Right kidney (tissue), 1 donor: ENCODE data around the gene SARNP.
A peak's percentile ranks its signal among the peaks of the same experiment; 100 is the strongest.

Source experiments
- DNase-seq: peaks from one replicate; pipeline ENCODE4 v3.0.0-alpha.2; 2016

Gene SARNP

DNA sequence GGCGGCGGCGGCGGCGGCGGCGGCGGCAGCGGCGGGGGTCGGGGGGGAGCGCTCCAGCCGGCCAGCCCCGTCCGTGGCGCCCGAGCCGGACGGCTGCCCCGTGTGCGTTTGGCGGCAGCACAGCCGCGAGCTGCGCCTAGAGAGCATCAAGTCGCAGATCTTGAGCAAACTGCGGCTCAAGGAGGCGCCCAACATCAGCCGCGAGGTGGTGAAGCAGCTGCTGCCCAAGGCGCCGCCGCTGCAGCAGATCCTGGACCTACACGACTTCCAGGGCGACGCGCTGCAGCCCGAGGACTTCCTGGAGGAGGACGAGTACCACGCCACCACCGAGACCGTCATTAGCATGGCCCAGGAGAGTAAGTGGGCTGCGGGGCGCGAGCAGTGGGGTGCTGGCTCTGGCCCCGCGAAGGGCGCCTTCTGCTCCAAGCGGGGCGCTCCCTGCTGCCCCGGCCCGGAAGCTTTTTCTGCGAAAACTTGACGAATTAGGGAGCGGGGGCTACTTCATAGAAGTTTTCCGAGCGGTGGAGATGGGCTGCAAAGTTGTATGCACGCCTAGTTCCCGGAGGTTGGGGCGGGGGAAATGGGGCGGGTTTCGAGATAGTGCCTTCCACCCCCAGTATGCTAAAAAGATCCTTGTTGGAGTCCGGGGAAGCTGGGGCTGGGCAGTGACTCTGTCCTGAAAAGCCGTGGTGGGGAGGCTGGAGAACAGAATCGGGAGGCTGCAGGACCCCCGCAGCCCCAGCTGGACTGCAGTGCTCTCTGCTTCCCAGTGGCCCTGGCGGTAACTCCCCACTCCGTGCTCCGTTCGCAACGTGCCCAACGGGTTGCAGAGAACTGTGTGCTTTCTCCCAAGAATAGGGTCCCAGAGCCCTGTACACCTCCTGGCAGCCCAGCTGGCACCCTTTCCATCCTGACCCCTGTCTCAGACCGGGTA is 73.9 kb downstream of the SARNP start:
- peak; percentile 77 for DNase-seq

DNA sequence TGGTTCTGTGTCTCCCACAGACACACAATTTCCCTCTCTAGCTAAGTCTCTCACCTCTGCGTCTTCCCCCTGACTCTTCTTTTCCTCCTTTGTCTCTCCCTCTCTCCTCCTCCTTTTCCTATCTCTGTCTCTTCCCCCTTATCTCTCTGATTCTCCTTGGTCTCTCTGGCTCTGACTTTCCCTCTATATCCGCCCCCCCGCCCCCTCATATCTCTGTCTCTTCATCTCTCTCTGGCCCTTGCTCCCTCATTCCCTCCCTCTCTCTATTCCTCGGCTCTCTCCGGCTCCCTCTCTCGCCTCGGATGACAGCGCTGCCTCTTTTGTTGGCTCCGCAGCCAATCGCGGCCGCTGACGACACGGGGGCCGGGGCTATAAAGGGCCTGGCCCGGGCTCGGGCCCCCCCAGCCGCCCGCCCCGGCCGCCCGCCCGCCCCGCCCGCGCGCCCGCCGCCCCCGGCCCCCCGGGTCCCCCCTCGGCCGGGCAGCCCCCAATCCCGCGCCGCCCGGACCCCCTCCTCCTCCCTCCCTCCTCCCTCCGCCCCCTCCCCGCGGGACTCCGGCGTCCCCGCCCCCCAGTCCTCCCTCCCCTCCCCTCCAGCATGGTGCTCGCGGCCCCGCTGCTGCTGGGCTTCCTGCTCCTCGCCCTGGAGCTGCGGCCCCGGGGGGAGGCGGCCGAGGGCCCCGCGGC is 74.7 kb downstream of the SARNP start, which contains the start of gene GDF11:
GDF11 (plus strand) TSS at position 404 of the 687 bp plus-strand sequence; CDS start at position 599, 195 bp downstream.
- DNase-seq = peak; percentile 74

DNA sequence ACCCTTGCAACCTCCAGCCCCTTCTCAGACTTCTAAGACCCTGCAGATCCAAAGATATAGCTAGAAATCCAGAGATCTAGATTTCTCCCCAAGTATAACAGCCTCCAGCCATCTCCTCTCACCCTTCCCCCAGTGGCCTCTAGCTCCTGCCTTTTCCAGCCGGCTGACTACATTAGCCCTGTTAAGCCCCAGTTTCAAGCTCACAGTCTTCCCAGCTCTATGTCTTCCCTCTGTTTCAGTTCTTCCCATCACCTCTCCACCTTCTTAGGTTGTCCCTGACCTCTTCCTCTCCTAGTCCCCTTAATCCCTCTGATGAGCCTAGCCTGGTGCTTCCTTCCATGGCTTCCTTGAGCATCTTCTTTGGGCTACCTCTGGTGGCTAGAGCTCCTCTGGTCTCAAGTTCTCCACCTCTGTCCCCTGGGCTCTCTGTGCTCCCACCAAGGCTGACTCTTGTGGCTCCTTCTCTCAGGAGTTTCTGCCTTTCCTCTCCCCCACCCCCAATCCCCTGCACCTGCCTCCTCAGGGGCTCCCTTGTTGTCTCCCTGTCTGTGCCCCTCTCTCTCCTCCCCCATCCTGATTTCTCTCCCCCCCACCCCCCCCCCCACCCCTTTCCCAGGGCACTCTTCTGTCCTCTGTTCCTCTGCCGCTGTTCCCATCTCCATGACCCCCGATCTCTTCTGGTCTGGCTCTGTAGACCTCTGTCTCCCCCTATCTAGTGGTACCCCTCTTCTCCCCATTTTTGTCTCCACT is 75.4 kb downstream of the SARNP start:
- peak; percentile 27 for DNase-seq

DNA sequence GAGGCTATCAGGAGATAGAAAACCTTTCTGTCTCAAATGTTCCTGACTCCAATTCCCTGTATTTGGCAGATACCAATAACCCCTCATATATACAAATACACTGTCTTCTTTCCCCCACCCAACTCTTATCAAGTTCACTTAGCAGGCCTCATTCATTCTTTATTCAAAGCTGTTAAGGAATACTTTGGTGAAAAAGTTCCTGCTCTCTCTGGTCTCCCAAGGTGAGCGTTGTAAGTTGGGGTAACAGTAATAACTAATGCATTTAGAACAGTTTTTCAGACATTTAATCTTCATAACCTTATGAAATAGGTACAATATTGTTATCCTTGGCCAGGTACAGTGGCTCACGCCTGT is 78.5 kb downstream of the SARNP start:
- no peak for DNase-seq

DNA sequence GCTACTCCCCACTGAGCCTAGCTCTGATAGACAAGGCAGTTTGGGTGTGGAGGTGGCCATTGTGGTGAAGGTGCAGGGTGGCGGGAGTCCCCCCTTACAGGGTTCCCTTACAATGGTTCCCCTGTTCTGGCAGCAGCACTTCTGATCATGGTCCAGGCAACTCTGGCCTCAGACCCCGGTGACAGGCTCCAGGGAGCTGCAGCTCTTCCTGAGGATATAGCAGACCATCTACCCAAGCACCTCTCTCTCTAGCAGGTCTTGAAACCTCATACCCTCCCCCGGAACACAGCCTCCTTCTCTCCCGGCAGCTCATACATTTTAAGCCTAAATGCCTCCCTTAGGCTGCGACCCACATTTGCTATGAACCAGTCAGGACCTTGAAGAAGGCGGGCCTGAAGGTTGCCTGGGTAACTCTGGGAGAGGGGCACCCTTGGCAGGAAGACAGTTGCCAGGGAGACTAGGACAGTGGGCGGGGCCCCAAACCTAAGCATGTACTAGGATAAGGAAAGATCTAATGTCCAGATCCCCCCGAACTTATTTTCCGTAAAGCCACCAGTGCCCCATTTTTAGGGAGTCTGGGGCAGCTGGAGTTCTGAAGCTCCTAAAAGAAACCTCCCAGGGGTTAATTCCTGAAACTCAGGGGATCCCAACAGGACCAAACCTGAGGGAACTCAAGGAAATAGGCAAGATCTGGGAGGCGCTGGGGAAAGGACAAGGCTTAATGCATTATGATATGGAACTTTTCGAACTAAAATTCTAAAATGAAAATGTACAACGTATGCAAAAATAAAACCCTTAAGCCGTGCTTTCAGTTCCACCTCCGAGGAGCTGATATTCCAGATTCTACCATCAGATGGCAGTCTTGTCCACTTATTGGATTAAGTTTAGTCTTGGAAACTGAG is 79.2 kb downstream of the SARNP start:
- DNase-seq = peak; percentile 88

DNA sequence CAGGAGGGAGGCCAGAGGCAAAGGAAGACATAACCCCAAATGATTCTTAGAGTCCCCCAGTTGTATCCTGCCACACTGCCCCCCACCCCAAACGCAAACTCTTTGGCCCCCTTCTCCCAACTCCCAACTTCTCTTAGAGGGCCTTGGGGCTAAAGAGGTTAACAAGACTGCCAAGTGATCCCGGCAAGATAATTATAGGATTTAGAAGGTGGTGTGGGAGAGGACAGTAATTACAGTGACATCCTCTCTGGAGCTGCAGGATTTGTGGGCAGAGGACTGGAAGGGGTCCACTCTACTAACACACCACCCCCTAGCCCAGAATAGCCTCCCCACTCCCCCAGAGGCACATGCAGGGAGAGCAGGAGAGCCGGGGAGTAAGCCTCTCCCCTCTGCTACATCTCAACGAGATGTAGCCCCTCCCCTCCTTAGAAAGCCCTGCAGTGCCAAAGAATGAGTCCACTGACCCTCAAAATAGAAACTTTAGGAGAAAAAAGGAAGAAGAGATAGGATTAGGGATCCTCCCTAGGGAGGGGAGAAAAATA is 79.9 kb downstream of the SARNP start:
- DNase-seq = no peak

DNA sequence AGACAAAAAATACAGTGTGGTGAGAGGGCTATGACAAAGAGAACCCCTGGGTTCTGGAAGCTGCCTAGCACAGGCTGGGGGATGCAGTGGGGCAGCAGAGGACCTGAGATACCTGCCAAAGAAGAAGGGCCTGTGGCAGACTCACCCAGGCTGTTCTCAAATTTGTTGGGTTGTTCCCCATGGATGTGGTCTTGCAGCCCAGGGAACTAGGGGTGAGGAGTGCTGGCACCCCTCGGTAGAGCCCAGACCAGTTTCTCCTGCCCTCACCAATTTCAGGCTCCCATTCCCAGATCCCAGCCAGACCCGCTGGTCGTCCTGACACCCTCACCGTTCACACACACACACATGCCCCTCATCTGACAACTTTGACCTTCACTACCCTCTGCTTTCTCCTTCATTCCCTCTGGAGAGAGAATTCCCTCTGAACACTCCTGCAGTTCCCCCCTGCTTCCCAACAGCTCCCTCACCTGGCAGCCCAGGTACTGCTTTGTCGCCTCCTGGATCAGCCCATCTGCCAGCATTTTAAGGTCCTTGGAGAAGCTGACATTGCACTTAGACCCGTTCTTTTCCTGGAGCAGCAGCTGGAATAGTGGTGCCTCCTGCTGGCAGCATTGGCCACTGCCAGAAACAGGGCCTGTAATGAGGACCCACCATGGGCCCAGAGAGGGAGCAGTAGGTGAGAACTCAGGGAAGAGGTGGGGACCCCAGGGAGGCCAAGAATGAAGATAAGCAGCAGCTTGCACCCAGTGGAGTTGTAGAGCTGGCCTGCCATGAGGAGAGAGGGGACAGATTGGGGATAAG is 80.5 kb downstream of the SARNP start:
- DNase-seq = peak; percentile 59

DNA sequence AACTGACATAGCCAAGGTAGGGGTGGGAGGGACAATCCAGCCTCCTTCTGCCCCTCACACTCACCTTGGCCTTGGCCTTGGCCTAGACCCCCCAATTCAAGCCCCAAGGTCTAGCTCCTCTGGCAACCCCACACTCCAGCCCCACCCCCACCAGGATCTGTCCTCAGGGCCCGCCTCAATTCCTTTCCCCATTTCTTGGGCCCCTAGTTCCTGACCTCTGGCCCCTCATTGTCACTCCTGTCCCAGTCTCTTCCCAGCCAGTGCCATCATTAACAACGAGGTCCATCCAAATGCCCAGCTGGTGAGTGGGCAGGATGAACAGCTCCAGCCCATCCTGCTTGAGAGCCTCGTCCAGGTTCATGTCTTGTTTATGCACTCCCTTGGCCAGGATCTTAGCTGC is 81.4 kb downstream of the SARNP start:
- DNase-seq = no peak

DNA sequence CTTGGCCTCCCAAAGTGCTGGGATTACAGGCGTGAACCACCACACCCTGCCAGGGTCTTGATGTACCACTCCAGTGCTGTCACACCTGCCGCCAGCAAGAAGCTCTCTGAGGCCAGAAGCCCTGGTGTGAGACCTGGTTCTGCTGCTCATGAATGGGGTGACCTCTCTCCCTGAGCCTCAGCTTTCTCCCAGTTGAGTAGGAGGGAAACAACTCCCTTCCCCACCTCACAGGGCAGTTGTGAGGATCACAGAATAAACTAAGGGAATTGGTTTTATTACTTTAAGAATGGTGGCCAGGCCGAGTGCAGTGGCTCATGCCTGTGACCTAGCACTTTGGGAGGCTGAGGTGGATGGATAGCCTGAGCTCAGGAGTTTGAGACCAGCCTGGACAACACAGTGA is 82.9 kb downstream of the SARNP start:
- no peak for DNase-seq

DNA sequence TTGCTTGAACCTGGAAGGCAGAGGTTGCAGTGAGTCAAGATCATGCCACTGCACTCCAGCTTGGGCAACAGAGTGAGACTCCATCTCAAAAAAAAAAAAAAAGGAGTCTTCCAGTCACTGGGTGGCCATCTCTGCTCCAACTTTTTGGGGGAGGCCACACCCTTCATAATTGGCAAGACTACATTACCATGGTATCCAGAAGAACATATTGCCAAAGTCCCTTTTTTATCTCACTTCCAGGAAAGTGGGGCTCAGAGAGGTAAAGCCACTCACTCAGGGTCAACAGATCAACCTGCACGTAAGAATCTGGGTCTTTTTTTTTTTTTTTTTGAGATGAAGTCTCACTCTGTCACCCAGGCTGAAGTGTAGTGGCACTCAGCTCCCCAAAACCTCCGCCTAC is 83.7 kb downstream of the SARNP start:
- DNase-seq = no peak

DNA sequence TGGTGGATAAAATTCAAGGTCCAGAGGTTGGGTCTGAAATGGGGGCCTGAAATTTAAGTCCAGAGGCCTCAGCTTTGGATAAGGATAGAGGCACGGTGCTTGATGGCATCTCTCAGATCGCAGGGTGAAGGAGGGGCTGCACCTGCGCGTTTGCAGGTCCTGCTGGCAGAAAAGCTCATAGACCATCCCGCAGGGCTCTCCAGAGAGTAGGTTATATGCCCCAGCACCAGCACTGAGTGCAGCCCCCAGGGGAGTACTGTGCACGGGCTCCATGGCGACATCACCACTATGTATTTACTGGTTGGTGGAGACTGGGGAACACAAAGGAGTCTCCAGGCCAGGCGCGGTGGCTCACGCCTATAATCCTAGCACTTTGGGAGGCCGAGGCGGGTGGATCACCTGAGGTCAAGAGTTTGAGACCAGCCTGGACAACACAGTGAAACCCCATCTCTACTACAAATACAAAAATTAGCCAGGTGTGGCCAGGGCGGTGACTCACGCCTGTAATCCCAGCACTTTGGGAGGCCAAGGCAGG is 84.4 kb downstream of the SARNP start:
- DNase-seq = no peak

DNA sequence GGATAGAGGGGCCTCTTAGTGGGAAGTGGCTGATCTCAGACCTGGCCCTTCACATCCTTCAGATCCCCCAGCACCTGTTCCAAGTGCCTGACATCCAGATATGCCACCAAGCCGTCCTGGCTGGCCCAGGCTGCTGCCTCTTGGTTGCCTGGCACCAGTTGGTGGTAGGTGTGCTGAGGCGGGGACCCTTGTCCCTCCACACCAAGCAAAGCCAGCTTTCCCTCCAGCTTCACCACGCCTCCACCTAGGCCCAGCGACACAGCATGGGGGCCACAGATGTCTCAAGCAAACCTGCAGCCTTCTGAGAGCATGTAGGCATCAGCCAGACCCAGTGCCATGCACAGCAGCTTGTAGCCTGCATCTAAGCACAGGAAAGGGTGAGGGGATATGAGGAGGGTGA is 85.2 kb downstream of the SARNP start:
- DNase-seq = no peak

DNA sequence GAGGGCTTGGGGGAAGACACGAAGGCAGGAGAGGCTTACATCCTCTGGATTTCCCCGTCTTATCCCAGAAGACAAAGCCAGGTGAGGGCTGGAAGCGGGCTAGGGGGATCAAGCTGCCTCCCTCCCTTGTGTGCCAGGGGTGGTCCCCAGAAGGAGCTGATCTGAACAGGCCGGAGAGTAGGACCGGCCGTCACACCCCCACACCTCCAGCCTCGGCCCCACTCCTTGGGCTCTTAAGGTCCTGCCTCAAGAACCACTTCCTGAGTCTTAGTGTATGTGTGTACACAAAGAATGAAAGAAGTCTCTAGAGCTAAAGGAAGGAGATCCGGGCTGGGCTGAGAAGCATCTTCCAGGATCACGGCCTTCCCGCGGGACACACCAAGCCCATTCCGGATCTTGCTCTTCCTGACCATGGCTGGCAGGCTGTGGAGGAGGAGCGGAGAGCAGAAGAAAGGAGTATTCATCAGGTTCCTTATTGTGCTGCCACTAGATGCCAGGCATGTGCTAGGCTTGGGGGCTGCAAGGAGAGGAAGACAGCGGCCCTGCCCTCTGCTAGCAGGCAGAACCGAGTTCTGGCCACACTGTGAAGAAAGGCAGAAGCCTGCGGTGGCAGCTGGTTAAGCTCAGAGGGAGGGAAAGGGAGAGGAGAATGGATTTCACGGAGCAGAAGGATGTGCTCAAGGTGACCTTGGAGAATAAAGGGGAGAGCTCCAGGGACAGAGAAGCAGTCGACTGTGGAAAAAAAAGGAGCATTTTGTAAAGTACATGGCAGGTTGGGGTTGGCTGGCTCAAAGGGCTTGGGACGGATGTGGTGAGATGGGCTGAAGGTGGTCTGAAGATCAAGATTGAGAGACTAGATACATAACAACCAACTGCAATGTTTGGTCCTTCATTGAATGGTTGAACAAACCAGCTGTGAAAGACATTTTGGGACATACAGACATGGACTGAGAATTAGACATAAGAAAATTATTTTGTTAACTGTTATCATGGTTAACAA is 87.4 kb downstream of the SARNP start:
- DNase-seq = peak; percentile 84

DNA sequence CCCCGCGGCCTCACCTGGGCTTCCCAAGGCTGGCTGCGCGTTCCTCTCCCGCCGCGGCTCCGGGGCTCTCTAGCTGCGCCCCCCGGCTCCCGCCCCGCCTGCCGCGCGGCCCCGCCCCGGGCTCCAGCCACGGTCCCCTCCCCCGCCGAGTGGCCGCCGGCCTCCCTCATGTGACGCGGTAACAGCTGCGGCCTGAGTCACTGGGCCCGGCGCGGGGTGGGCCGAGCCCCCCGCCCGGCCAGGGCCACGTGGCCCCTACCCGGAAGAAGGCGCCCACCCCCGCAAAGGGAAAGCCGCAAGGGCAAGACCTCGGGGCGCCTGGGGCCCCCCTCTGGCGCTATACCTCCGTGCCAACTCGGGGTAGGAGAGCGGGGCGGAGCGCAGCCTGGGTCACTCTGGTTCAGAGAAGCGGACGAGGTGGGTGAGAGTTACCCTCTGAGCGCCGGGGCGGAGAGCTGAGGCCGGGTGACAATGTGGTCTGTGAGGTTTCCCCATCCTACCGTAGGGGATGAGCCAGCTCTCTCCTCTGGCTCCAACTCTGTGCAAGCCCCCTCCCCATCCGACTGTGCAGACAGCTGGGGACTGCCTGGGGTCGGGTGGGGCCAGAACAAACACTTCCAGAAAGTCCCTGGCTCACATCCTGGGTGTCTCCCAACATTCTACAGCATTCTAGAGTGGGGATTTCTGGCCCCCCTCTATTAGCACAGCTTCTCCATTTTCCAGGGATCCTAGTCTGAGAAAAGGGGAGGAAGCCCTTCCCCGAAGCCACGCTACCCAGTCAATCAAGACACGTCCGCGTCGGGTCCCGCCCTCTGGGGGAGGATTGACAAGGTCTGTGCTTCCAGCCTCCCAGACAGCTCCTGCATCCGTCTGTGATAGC is 88.3 kb downstream of the SARNP start, which contains the start of gene CD63:
CD63 (minus strand) TSS at position 71 of the 880 bp plus-strand sequence. CDS start 668 bp downstream, outside the sequence.
- DNase-seq = peak; percentile 95

DNA sequence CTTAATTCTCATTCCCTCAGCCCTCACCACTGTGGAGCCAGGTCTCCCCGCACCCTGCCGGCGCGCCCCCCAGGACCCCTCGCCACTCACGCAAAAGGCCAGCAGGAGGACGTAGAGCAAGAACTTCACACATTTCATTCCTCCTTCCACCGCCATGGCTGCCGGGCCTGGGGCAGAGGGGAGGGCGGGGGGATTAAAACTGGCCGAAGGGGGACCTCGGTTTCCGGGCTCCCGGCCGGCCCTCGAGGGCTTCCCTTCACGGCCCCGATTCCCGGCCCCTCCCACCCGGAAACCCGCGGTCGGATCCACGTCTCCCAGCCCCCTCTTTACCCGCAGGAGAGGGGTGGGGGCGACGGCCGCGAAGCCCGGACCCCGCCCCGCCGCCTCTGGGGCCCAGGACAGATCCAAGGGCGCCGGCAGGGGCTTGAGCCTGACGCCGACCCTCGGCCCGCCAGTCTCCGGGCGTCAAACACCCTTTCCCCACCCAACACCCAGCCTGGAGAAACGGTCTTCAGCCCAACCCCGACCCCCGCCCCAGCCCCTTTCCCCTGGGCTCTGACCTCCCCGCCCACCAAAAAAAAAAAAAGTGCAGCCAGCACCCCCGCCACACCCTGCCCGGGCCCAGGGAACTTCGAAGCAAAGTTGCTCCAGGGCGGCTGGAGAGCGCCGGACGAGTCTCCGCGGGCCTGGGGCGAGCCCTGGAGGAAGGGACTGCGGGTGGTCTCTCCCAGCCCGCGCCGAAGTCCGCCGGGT is 89.2 kb downstream of the SARNP start:
- peak; percentile 71 for DNase-seq

DNA sequence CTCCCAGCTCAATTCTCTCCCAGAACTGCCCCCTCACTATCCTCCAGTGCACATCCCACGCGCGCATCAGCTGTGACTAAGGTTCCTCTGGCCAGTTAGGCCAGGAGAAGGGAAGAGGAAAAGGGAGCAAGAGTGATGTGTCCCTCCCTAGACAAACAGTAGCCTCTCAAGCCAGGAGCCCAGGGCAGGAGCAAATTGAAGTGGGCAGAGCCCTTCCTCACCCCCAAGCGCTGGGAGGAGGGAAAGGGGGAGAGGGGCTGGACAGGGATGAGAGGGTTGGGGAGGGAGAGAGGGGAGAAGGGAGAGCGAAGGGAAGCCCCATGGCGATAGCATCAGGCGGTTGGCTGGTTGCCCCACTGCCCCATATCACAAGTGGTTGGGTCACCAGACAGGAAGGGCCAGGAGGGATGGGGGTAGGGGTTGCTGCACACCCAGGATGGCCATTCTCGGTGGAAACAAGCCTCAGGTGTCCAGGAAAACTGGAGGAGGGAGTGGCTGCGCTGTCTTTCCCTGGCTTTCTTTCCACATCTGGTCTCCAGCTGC is 89.8 kb downstream of the SARNP start:
- DNase-seq = peak; percentile 70

DNA sequence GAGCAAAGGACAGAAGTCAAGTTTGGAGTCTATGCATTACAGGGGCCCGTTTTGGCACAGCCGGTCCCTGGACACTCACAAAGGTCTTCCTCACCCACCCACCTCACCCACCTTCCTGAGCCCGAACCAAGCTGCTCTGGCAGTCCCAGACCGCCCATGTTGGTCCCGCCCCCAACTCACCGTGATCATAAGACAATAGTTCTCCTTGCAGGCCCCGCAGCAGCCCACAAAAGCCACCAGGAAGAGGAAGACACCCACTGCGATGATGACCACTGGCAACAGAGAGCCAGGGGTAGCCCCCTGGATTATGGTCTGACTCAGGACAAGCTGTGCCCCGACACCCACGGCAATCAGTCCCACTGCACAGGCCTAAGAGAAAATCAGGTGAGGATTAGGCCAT is 90.6 kb downstream of the SARNP start:
- DNase-seq = no peak
